Astrocyte of the cerebellum (primary cell): ENCODE results near the gene GOLGB1.
"Not testable (repeated sequence)": the region's sequence is repeated elsewhere in the genome, so short reads cannot be mapped to it uniquely, and the experiment has no call there.

Experiments used
- DNase-seq: peaks from one replicate; pipeline ENCODE4 v3.0.0-alpha.2; 2011; ENCODE audit warnings: low read depth
- H3K4me3 ChIP-seq: 2 replicates; pipeline ENCODE4 v1.5.1; 2011; ENCODE audit warnings: mild to moderate bottlenecking, low read depth, low read length, moderate library complexity
- in situ Hi-C: cut with HindIII; loops from 2 replicates; pipeline ENCODE4 v1.10.0; 2017; ENCODE audit warnings: low sequenced_read_pairs
- TF ChIP-seq, protein P1 (sequence below): IDR thresholded peaks from 2 replicates; pipeline ENCODE4 v1.5.1; 2012; ENCODE audit warnings: low read length, low read depth, moderate library complexity, mild to moderate bottlenecking; ENCODE audit errors: missing control alignments

Gene GOLGB1

DNA sequence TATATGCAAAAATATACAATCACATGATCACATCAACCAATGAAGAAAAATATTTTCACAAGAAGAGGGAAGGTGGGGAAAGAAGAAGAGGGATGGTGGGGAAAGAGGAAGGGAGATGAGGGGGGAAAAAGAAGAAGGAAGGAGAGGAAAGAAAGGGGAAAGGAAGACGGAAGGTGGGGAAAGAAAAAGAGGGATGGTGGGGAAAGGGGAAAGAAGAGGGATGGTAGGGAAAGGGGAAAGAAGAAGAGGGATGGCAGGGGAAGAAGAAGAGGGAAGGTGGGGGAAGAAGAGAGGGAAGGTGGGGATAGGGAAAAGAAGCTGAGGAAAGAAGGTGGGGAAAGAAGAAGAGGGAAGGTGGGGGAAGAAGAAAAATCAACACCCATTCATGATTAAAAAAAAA lies 3.2 kb upstream of the GOLGB1 start:
- no peak for DNase-seq
- TF ChIP-seq, protein P1, sequence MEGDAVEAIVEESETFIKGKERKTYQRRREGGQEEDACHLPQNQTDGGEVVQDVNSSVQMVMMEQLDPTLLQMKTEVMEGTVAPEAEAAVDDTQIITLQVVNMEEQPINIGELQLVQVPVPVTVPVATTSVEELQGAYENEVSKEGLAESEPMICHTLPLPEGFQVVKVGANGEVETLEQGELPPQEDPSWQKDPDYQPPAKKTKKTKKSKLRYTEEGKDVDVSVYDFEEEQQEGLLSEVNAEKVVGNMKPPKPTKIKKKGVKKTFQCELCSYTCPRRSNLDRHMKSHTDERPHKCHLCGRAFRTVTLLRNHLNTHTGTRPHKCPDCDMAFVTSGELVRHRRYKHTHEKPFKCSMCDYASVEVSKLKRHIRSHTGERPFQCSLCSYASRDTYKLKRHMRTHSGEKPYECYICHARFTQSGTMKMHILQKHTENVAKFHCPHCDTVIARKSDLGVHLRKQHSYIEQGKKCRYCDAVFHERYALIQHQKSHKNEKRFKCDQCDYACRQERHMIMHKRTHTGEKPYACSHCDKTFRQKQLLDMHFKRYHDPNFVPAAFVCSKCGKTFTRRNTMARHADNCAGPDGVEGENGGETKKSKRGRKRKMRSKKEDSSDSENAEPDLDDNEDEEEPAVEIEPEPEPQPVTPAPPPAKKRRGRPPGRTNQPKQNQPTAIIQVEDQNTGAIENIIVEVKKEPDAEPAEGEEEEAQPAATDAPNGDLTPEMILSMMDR, result no peak
- in situ Hi-C loops, result no loop called here

DNA sequence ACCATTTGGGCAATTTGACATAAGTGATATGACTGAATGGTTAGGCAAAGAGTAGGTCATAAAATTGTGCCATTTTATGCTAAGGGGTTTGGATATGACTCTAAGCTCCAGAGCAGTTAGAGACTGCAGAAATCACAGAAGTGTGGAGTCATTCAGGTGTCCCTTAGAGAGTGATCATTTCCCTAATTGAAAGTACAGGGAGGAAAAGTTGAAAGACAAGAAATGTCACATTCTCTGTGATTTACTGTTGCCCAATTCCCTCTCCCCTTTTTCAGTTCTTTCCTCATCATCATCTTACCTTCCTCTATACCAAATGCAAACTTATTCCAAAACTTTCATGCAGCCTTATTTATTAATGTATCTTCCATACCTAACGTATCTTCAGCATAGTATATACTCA lies 2.7 kb upstream of the GOLGB1 start:
- TF ChIP-seq, protein P1, result no peak
- in situ Hi-C loops, result no loop called here
- no peak for DNase-seq
- H3K4me3 ChIP-seq, result no peak overlapping the region

More for the DNA sequence above, 3.2 kb upstream of the GOLGB1 start:
- no peak overlapping the region for H3K4me3 ChIP-seq

DNA sequence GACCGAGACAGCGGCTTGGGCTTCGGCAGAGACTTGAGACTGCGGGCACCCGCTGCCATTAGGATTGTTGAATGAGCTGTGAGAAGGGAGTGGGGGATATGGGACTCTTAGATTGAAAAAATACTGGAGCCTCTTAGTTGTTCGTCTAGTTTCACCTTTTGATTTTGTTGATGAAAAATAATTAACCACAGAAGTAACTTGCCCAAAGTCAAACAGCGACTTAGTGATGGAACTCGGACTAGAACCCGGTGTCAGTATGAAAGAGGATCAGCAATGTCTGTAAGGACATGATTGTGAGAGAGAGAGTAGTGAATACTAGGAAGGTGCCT lies 510 bp upstream of the GOLGB1 start:
- in situ Hi-C loops, result no loop called here
- DNase-seq, result no peak
- TF ChIP-seq, protein P1, result no peak
- peak overlapping the region; percentile 92 for H3K4me3 ChIP-seq

DNA sequence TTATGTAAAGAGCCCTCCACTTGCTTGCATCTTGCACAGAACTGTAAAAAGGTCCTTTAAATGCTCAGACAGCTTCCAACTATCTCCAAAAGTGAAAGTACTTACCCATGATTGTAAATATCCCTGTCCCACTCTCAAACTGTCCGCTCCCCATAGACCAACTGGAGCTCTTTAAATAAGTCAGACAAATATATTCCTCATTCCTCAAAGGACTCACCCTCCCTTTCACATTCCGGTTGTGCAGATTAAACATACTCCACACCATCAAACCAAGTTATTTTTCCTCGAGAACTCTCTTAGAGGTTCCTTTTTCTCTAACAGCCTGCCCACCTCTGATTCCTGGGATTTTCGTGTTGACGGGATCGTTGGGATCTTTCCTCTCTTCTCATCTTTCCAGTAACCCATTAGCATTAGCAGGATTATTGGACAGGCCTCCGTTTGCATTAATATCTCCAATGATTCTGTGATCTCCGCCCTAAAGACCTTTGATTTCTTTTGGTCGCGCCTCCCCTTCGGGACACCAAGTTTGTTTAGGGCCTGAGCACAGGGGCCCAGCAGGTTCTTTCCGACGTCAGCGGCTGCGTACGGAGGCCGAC lies 763 bp downstream of the GOLGB1 start:
- TF ChIP-seq, protein P1, result no peak
- no peak for DNase-seq
- H3K4me3 ChIP-seq, result peak overlapping the region; percentile 92
- in situ Hi-C loops, result no loop called here

DNA sequence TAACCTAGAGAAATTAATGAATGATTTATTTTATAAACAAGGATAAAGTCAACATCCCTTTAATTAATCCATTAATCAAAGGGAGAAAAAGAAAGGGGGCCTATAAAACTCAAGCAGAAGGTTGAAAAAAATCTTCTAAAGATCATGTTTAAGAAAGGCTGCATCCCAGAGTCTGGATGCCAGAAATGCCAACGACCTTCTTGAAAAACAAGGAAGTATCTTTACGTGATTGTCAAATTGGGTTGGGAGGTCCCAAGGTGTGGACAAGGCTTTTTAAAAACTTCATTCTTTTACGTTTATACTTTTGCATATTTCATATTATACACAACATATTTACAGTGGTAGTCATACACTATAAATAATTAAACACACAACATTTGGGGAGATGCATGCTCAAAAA lies 1.6 kb downstream of the GOLGB1 start:
- TF ChIP-seq, protein P1, result no peak
- no peak for DNase-seq
- in situ Hi-C loops, result no loop called here
- peak overlapping the region; percentile 92 for H3K4me3 ChIP-seq

DNA sequence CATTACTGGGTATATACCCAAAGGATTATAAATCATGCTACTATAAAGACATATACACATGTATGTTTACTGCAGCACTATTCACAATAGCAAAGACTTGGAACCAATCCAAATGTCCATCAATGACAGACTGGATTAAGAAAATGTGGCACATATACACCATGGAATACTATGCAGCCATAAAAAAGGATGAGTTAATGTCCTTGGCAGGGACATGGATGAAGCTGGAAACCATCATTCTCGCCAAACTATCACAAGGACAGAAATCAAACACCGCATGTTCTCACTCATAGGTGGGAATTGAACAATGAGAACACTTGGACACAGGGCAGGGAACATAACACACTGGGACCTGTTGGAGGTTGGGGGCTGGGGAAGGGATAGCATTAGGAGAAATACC lies 6.4 kb downstream of the GOLGB1 start:
- in situ Hi-C loops, H3K4me3 ChIP-seq, DNase-seq: not testable (repeated sequence)

DNA sequence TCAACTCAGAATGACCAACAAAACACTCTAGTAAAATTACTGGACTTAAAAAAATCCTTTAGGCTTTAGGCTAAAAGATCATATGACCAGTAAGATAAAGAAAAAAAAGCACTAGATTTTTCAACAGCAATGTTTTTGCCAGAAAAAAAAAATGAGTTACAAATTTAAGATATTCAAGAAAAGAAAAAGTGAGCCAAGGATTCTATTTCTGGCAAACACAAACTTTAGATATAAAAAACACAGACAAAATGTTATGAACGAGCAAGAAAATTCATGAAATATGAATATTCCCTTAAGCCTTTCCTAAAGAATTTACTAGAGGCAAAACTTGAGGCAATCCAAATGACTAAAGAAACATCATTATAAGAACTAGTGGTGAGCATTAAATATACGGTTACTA lies 8.6 kb downstream of the GOLGB1 start:
- in situ Hi-C loops, result no loop called here
- no peak overlapping the region for H3K4me3 ChIP-seq
- TF ChIP-seq, protein P1, result no peak
- no peak for DNase-seq
